Measurements from ENCODE around the gene MAP3K7CL. TPM values are rescaled to one million over a fixed set of nuclear protein-coding genes. Genes with fewer than 3 reads are reported as not detected.

Gene MAP3K7CL
- total RNA-seq, 1 experiment from 2014 or later = 0.15 TPM

GRCh38 chr21:29163341-29164115 lies 33.1 kb downstream of the MAP3K7CL start:
- POLR2A ChIA-PET = interaction anchor here (0.6 kb wide), 1 partner anchor 89 kb away, joined by 3 read pairs; no protein-coding TSS in a partner anchor
- Mint-ChIP-seq H3K27me3 (ENCODE audit: low read depth) (no peaks in the 10 kb centered on the region), H3K9me3 (no peaks in the 10 kb centered on the region), H3K36me3 (no peaks in the 10 kb centered on the region), H3K4me3 (no peak overlapping the region), H3K27ac (no peak overlapping the region), H3K4me1 (no peaks in the 10 kb centered on the region)
- no peak for TF ChIP-seq NFATC4 (CRISPR knock-in tag; IDR thresholded peaks at IDR 0.05)
- TF ChIP-seq IRF2 (CRISPR knock-in tag; IDR thresholded peaks at IDR 0.05; ENCODE audit: borderline replicate concordance, low read depth) = no peak
- no peak for TF ChIP-seq ZNF532 (CRISPR knock-in tag; IDR thresholded peaks at IDR 0.05; ENCODE audit: borderline replicate concordance)
- no peak for TF ChIP-seq NR3C1 (CRISPR knock-in tag; conservative IDR thresholded peaks at IDR 0.05; ENCODE audit: low read depth)
- TF ChIP-seq E2F1 (CRISPR knock-in tag; IDR thresholded peaks at IDR 0.05) = no peak
- TF ChIP-seq GABPB1 (CRISPR knock-in tag; IDR thresholded peaks at IDR 0.05) = no peak
- TF ChIP-seq SMAD3 (CRISPR knock-in tag; IDR thresholded peaks at IDR 0.05; ENCODE audit: borderline replicate concordance) = no peak
- TF ChIP-seq ATF3 (CRISPR knock-in tag; conservative IDR thresholded peaks at IDR 0.05) = no peak
- TF ChIP-seq NFYB (CRISPR knock-in tag; conservative IDR thresholded peaks at IDR 0.05; ENCODE audit: low read depth) = no peak
- no peak for TF ChIP-seq GRHL2 (CRISPR knock-in tag; IDR thresholded peaks at IDR 0.05; ENCODE audit: insufficient replicate concordance, severe bottlenecking)
- TF ChIP-seq ZNF121 (CRISPR knock-in tag; IDR thresholded peaks at IDR 0.05) = no peak
- TF ChIP-seq ZBTB21 (CRISPR knock-in tag; IDR thresholded peaks at IDR 0.05; ENCODE audit: borderline replicate concordance) = no peak
- no peak for TF ChIP-seq MLX (CRISPR knock-in tag; IDR thresholded peaks at IDR 0.05)
- DNase-seq (ENCODE audit: low spot score) (no peak), ATAC-seq (no peak)
- CTCF ChIA-PET = interaction anchor here (0.7 to 2.1 kb wide), 8 partner anchors 8 to 213 kb away, joined by 3 to 17 read pairs (median 6); no protein-coding TSS in a partner anchor

GRCh38 chr21:29164323-29164942 lies 34.0 kb downstream of the MAP3K7CL start:
- ChIA-PET CTCF (interaction anchor here (0.5 to 2.1 kb wide), 9 partner anchors 9 to 212 kb away, joined by 3 to 17 read pairs (median 6); no protein-coding TSS in a partner anchor), POLR2A (no interaction called here)
- peak; percentile 65; the same call in 1 of the 2 replicates for ATAC-seq
- H3K27me3 Mint-ChIP-seq (ENCODE audit: low read depth) = no peaks in the 10 kb centered on the region
- TF ChIP-seq RORB (CRISPR knock-in tag; IDR thresholded peaks at IDR 0.05) = no peak
- no peak for TF ChIP-seq MLX (CRISPR knock-in tag; IDR thresholded peaks at IDR 0.05)
- no peak for TF ChIP-seq CREB1 (CRISPR knock-in tag; IDR thresholded peaks at IDR 0.05)
- no peak for TF ChIP-seq HMGA2 (CRISPR knock-in tag; IDR thresholded peaks at IDR 0.05)
- no peak for TF ChIP-seq CREM (CRISPR knock-in tag; IDR thresholded peaks at IDR 0.05)
- no peak for TF ChIP-seq NFYB (CRISPR knock-in tag; conservative IDR thresholded peaks at IDR 0.05; ENCODE audit: low read depth)
- no peak for TF ChIP-seq GABPB1 (CRISPR knock-in tag; IDR thresholded peaks at IDR 0.05)
- no peak for TF ChIP-seq USF1 (CRISPR knock-in tag; IDR thresholded peaks at IDR 0.05)
- no peaks in the 10 kb centered on the region for H3K9me3 Mint-ChIP-seq
- no peak overlapping the region for H3K27ac Mint-ChIP-seq
- no peaks in the 10 kb centered on the region for H3K36me3 Mint-ChIP-seq
- no peaks in the 10 kb centered on the region for H3K4me1 Mint-ChIP-seq
- DNase-seq (ENCODE audit: low spot score) = no peak
- no peak overlapping the region for H3K4me3 Mint-ChIP-seq

All from WTC11 (cell line).